ENCODE results near the gene HOXA3.

The HOXA3 gene

GRCh38 chr7:27159266-27160144 is 7.1 kb upstream of the HOXA3 start:
- in situ Hi-C loops (cut with HindIII; ENCODE audit: low sequenced_read_pairs), result loop anchor here (5.0 to 25.0 kb wide), 4 partner anchors 32 to 1272 kb away; no protein-coding TSS in a partner anchor

- in situ Hi-C loops (cut with HindIII; ENCODE audit: low sequenced_read_pairs), result loop anchor here (25.0 kb wide), 1 partner anchor 1271 kb away; no protein-coding TSS in a partner anchor
Measured at GRCh38 chr7:27158436-27159265, 6.3 kb upstream of the HOXA3 start.

GRCh38 chr7:27157702-27158431 is 5.5 kb upstream of the HOXA3 start:
- in situ Hi-C loops (cut with HindIII; ENCODE audit: low sequenced_read_pairs), result loop anchor here (25.0 kb wide), 1 partner anchor 1271 kb away; no protein-coding TSS in a partner anchor

GRCh38 chr7:27156916-27157701 is 4.7 kb upstream of the HOXA3 start:
- in situ Hi-C loops (cut with HindIII; ENCODE audit: low sequenced_read_pairs), result loop anchor here (25.0 kb wide), 1 partner anchor 1270 kb away; no protein-coding TSS in a partner anchor

- in situ Hi-C loops (cut with HindIII; ENCODE audit: low sequenced_read_pairs), result loop anchor here (25.0 kb wide), 1 partner anchor 1269 kb away; no protein-coding TSS in a partner anchor
Measured at GRCh38 chr7:27156508-27156898, 4.1 kb upstream of the HOXA3 start, which contains the start of gene HOXA7. TSS of gene HOXA7 (minus strand) at chr7:27156675. CDS start at chr7:27156545, 130 bp downstream.

GRCh38 chr7:27155816-27156507 is 3.6 kb upstream of the HOXA3 start:
- in situ Hi-C loops (cut with HindIII; ENCODE audit: low sequenced_read_pairs), result loop anchor here (25.0 kb wide), 1 partner anchor 1269 kb away; no protein-coding TSS in a partner anchor

GRCh38 chr7:27154901-27155815 is 2.8 kb upstream of the HOXA3 start:
- in situ Hi-C loops (cut with HindIII; ENCODE audit: low sequenced_read_pairs), result loop anchor here (25.0 kb wide), 1 partner anchor 1268 kb away; no protein-coding TSS in a partner anchor

- in situ Hi-C loops (cut with HindIII; ENCODE audit: low sequenced_read_pairs), result loop anchor here (25.0 kb wide), 1 partner anchor 1267 kb away; no protein-coding TSS in a partner anchor
Measured at GRCh38 chr7:27154369-27154768, 2.0 kb upstream of the HOXA3 start.

- in situ Hi-C loops (cut with HindIII; ENCODE audit: low sequenced_read_pairs), result loop anchor here (25.0 kb wide), 1 partner anchor 1266 kb away; no protein-coding TSS in a partner anchor
Measured at GRCh38 chr7:27153526-27153925, 1.1 kb upstream of the HOXA3 start.

- in situ Hi-C loops (cut with HindIII; ENCODE audit: low sequenced_read_pairs), result loop anchor here (25.0 kb wide), 1 partner anchor 1266 kb away; no protein-coding TSS in a partner anchor
Measured at GRCh38 chr7:27152816-27153442, 546 bp upstream of the HOXA3 start.

GRCh38 chr7:27151341-27151930 is 947 bp downstream of the HOXA3 start:
- in situ Hi-C loops (cut with HindIII; ENCODE audit: low sequenced_read_pairs), result loop anchor here (25.0 kb wide), 1 partner anchor 1264 kb away; no protein-coding TSS in a partner anchor

- in situ Hi-C loops (cut with HindIII; ENCODE audit: low sequenced_read_pairs), result loop anchor here (25.0 kb wide), 1 partner anchor 1263 kb away; no protein-coding TSS in a partner anchor
Measured at GRCh38 chr7:27150568-27151340, 1.6 kb downstream of the HOXA3 start.

GRCh38 chr7:27149842-27150567 is 2.4 kb downstream of the HOXA3 start:
- in situ Hi-C loops (cut with HindIII; ENCODE audit: low sequenced_read_pairs), result loop anchor here (25.0 kb wide), 1 partner anchor 1263 kb away; no protein-coding TSS in a partner anchor

- in situ Hi-C loops (cut with HindIII; ENCODE audit: low sequenced_read_pairs), result no loop called here
Measured at GRCh38 chr7:27148756-27149641, 3.4 kb downstream of the HOXA3 start.

All from endothelial cell of hepatic sinusoid (primary cell).